DND-41 (cell line): Measurements from ENCODE around the gene WSB2.

ENCODE experiments used
- ATAC-seq: fragments of 200-7000 bp; cut with Tn5 transposase; 3 replicates; pipeline ENCODE4 v1.9.1; 2021; ENCODE audit warnings: low read depth; ENCODE audit not compliant: insufficient read depth
- DNase-seq: peaks from one replicate; pipeline ENCODE4 v3.0.0-alpha.2; 2020
- H2AFZ ChIP-seq: 2 replicates; pipeline ENCODE4 v1.6.0; 2012; ENCODE audit warnings: low read depth, low read length
- H3K27ac ChIP-seq: 2 replicates; pipeline ENCODE4 v1.5.1; 2012; ENCODE audit warnings: low read length, inconsistent platforms
- H3K27me3 ChIP-seq: fragments of 200-600 bp; sonication (generic); 2 replicates; pipeline ENCODE4 v1.6.0; 2012; ENCODE audit warnings: low read length, mild to moderate bottlenecking, inconsistent platforms; ENCODE audit not compliant: insufficient read depth, poor library complexity
- H3K36me3 ChIP-seq: 2 replicates; pipeline ENCODE4 v1.5.1; 2012; ENCODE audit warnings: low read length, inconsistent platforms; ENCODE audit not compliant: insufficient read depth
- H3K4me1 ChIP-seq: 2 replicates; pipeline ENCODE4 v1.5.1; 2012; ENCODE audit warnings: mild to moderate bottlenecking, low read length; ENCODE audit not compliant: insufficient read depth
- H3K4me2 ChIP-seq: 2 replicates; pipeline ENCODE4 v1.6.0; 2012; ENCODE audit warnings: mild to moderate bottlenecking, moderate library complexity, low read length, inconsistent platforms; ENCODE audit not compliant: insufficient read depth
- H3K4me3 ChIP-seq, 2 experiments: fragments of 200-600 bp in 1 of 2; shearing (Covaris generic) in 1 of 2; 2 replicates each; pipeline ENCODE4 v1.5.1; 2012 to 2016; ENCODE audit warnings: inconsistent platforms in 2 of 2, low read length in 2 of 2, mild to moderate bottlenecking in 2 of 2, low read depth in 1 of 2, moderate library complexity in 1 of 2
- H3K79me2 ChIP-seq: 2 replicates; pipeline ENCODE4 v1.6.0; 2012; ENCODE audit warnings: low read length, inconsistent platforms; ENCODE audit not compliant: insufficient read depth
- H3K9ac ChIP-seq: 2 replicates; pipeline ENCODE4 v1.6.0; 2012; ENCODE audit warnings: low read depth, mild to moderate bottlenecking, inconsistent platforms, low read length, moderate library complexity
- H3K9me3 ChIP-seq: 2 replicates; pipeline ENCODE4 v1.5.1; 2012; ENCODE audit warnings: low read length, moderate library complexity, mild to moderate bottlenecking, inconsistent platforms; ENCODE audit not compliant: insufficient read depth, severe bottlenecking
- H4K20me1 ChIP-seq: 2 replicates; pipeline ENCODE4 v1.6.0; 2012; ENCODE audit warnings: low read length; ENCODE audit not compliant: insufficient read depth
- CTCF ChIP-seq: IDR thresholded peaks from 2 replicates; pipeline ENCODE4 v1.5.1; 2012; ENCODE audit warnings: borderline replicate concordance, low read length, moderate library complexity, mild to moderate bottlenecking; ENCODE audit not compliant: poor library complexity, severe bottlenecking; ENCODE audit errors: extremely low read depth
- EZH2 ChIP-seq: IDR thresholded peaks from 3 replicates; pipeline ENCODE4 v1.6.1; 2012; ENCODE audit warnings: borderline replicate concordance, low read depth, mild to moderate bottlenecking, moderate library complexity, low read length, inconsistent platforms; ENCODE audit not compliant: severe bottlenecking

The WSB2 gene

GRCh38 chr12:118102609-118103008 is 41.6 kb upstream of the WSB2 start:
- ATAC-seq (no peak), DNase-seq (no peak)
- Histone ChIP-seq H3K4me2 (peak overlapping the region; percentile 92), H3K4me1 (peaks cover 20% of the 10 kb centered on the region), H3K4me3 (peak overlapping the region in 1 of 2 experiments; percentile 70; a peak in 2 of 4 replicates), H3K27ac (no peak overlapping the region), H3K79me2 (no peaks in the 10 kb centered on the region), H2AFZ (no peak overlapping the region), H3K9ac (peak overlapping the region; percentile 78; the same call in 1 of the 2 replicates), H3K9me3 (no peaks in the 10 kb centered on the region), H3K36me3 (no peaks in the 10 kb centered on the region), H3K27me3 (no peaks in the 10 kb centered on the region), H4K20me1 (no peaks in the 10 kb centered on the region)
- no peak for TF ChIP-seq EZH2
- no peak for TF ChIP-seq CTCF

- peaks cover 20% of the 10 kb centered on the region for H3K4me1 ChIP-seq
- ATAC-seq, result no peak
- H2AFZ ChIP-seq, result no peak overlapping the region
- H3K27ac ChIP-seq, result no peak overlapping the region
- H3K27me3 ChIP-seq, result no peaks in the 10 kb centered on the region
- peak overlapping the region; percentile 92 for H3K4me2 ChIP-seq
- no peaks in the 10 kb centered on the region for H3K36me3 ChIP-seq
- H3K4me3 ChIP-seq, result no peak overlapping the region
- H3K79me2 ChIP-seq, result no peaks in the 10 kb centered on the region
- no peak for TF ChIP-seq EZH2
- no peak for TF ChIP-seq CTCF
- H4K20me1 ChIP-seq, result no peaks in the 10 kb centered on the region
- no peak for DNase-seq
- no peaks in the 10 kb centered on the region for H3K9me3 ChIP-seq
- H3K9ac ChIP-seq, result no peak overlapping the region
These were observed 41.1 kb upstream of the WSB2 start for GRCh38 chr12:118102070-118102469.

- Histone ChIP-seq H3K4me2 (no peak overlapping the region), H3K27me3 (no peaks in the 10 kb centered on the region), H3K9ac (no peak overlapping the region), H2AFZ (no peak overlapping the region), H3K4me3 (no peak overlapping the region), H3K4me1 (peaks cover 20% of the 10 kb centered on the region), H3K36me3 (no peaks in the 10 kb centered on the region), H4K20me1 (no peaks in the 10 kb centered on the region), H3K79me2 (no peaks in the 10 kb centered on the region), H3K9me3 (no peaks in the 10 kb centered on the region), H3K27ac (no peak overlapping the region)
- ATAC-seq (no peak), DNase-seq (no peak)
- TF ChIP-seq CTCF (no peak), EZH2 (no peak)
These were observed 40.1 kb upstream of the WSB2 start for GRCh38 chr12:118101051-118101450.
